Natural killer cell treated with Interleukin-12 subunit alpha and Interleukin-12 subunit beta and Interleukin-15 and Interleukin-18, amount 100 ng/mL, for 72 hours (primary cell): ENCODE data around the gene HIPK4. TPM values are rescaled to one million over a fixed set of nuclear protein-coding genes. Genes with fewer than 3 reads are reported as not detected.
A peak's percentile ranks its signal among the peaks of the same experiment; 100 is the strongest.

ENCODE experiments used
- ATAC-seq, 2 donors: fragments of 150-1000 bp; cut with Tn5 transposase in 1 of 2; sonication (Bioruptor Pico), chemical (Tn5 transposase) in 1 of 2; 2 replicates each; pipeline ENCODE4 v1.10.0; 2021
- DNase-seq: peaks from one replicate; pipeline ENCODE4 v3.0.0; 2022; ENCODE audit warnings: low spot score
- H3K27ac Mint-ChIP-seq, 2 donors: 1 replicate in 1 of 2; 2 replicates in 1 of 2; pipeline ENCODE4 v1.8.0; 2022; ENCODE audit warnings: mixed read lengths in 2 of 2, mild to moderate bottlenecking in 1 of 2, moderate library complexity in 1 of 2
- H3K27me3 Mint-ChIP-seq, 2 donors: 1 replicate in 1 of 2; 2 replicates in 1 of 2; pipeline ENCODE4 v1.8.0; 2022; ENCODE audit warnings: mixed read lengths in 2 of 2
- H3K36me3 Mint-ChIP-seq: one replicate; pipeline ENCODE4 v1.8.0; 2022; ENCODE audit warnings: mixed read lengths
- H3K4me1 Mint-ChIP-seq, 2 donors: 1 replicate in 1 of 2; 2 replicates in 1 of 2; pipeline ENCODE4 v1.8.0; 2022; ENCODE audit warnings: low read depth in 2 of 2, mixed read lengths in 2 of 2, mild to moderate bottlenecking in 1 of 2
- H3K4me3 Mint-ChIP-seq: one replicate; pipeline ENCODE4 v1.8.0; 2022; ENCODE audit warnings: mixed read lengths
- H3K9me3 Mint-ChIP-seq: 2 replicates; pipeline ENCODE4 v1.8.0; 2022; ENCODE audit warnings: mixed read lengths
- total RNA-seq, 2 donors: library from RNA; stranded (reverse); gene quantifications; one replicate each; pipeline ENCODE4 v1.2.3, GENCODE V29; 2022

HIPK4 gene
- total RNA-seq, 2 donors from 2014 or later, result not detected

DNA sequence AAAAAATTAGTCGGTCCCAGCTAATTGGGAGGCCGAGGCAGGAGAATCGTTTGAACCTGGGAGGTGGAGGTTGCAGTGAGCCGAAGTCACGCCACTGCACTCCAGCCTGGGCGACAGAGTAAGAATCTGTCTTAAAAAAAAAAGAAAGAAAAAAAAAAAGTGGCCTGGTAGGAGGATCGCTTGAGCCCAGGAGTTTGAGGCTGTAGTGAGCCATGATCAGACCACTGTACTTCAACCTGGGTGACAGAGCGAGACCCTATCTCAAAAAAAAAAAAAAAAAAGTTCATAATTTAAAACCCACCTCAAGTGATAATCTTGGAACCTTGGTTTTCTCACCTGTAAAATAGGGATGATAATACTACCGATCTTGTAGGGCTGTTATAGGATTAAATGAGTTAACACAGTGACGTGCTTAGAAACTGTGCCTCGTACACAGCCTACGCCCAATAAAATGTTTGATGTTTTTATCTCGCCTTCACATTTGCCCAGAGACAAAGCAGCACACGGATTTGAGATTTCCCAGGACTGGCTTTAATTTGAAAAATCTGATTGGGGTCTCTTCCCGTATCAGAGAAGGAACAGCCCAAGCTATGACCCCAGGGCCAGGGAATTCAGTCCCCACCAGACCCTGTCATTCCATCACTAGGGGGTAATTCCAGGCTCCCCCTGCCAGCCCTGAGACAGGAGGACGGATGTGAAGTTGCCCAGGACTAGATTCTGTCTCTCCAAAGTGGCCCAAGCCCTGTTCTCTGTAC, 32.2 kb upstream of the HIPK4 start:
- Mint-ChIP-seq H3K36me3 (peaks cover 7% of the 10 kb centered on the region), H3K4me1 (peaks cover 36 to 46% of the 10 kb centered on the region in 2 donors), H3K9me3 (no peaks in the 10 kb centered on the region), H3K27ac (peak overlapping the region; percentile 72 to 76), H3K27me3 (no peaks in the 10 kb centered on the region), H3K4me3 (peak overlapping the region; percentile 34)
- no peak for DNase-seq
- no peak for ATAC-seq

DNA sequence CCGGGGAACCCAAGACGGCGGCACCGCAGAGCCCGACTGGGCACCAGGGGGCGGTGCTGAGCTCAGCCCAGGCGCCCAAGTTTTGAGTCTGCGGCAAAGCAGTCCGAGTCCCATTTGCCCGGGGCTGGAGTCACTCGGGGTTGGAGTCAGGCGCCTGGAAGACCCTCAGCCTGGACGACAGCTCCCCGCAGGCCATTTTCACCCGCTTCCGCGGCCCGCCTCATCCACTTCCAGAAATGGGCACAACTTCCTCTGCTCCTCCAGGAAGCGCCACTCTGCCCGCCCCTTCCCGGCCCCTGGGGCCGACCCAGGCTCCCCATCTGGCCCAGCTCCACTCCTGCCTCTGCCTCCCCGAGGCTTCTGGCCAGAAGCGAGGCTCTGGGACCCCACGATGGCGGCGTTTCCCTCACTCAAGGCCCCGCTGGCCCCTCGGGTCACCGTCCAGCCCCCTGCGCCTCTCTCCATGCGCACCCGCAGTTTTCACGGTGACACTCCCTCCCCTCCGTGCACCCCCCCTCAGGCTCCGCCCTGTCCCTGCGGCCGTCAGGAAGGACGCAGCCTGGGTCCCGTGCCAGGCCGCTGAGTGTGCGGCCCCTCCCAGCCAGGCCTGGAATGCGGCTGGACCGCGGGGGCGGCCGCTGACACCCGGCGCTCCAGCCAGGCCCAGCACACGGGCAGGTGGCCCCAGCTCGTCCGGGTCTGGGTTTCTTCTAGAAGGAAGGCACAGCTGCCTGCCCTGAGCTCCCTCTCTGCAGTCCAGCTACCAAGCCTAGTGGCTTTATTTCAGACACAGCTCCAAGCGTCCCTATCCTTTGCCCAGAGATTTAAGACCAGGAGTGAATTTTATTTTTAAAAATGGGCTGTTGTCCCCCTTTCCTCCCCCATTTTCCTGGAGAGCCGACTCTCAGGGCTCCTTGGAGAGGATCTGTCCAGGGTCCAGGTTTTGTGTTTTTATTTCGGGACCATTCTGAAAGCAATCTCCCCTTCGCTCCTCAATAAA, 31.1 kb upstream of the HIPK4 start:
- Mint-ChIP-seq H3K4me3 (peak overlapping the region; percentile 61), H3K4me1 (peaks cover 41 to 51% of the 10 kb centered on the region in 2 donors), H3K9me3 (no peaks in the 10 kb centered on the region), H3K27me3 (no peaks in the 10 kb centered on the region), H3K27ac (peak overlapping the region; percentile 72 to 76), H3K36me3 (peaks cover 7% of the 10 kb centered on the region)
- ATAC-seq (peak; percentile 64), DNase-seq (peak; percentile 80)

DNA sequence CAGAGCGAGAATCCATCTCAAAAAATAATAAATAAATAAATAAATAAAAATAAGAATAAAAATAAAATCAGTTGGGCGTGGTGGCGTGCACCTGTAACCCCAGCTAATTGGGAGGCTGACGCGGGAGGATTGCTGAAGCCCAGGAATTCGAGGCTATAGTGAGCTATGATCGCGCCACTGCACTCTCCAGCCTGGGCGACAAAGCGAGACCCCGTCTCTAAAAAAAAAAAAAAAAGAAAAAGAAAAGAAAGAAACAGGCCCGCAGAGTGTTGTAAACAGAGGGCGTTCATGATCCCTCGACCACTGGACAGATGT, 30.4 kb upstream of the HIPK4 start:
- Mint-ChIP-seq H3K4me3 (peak overlapping the region; percentile 61), H3K36me3 (peaks cover 7% of the 10 kb centered on the region), H3K4me1 (peaks cover 47 to 53% of the 10 kb centered on the region in 2 donors), H3K27me3 (no peaks in the 10 kb centered on the region), H3K9me3 (no peaks in the 10 kb centered on the region), H3K27ac (peak overlapping the region; percentile 72 to 76)
- DNase-seq, result no peak
- ATAC-seq, result no peak

DNA sequence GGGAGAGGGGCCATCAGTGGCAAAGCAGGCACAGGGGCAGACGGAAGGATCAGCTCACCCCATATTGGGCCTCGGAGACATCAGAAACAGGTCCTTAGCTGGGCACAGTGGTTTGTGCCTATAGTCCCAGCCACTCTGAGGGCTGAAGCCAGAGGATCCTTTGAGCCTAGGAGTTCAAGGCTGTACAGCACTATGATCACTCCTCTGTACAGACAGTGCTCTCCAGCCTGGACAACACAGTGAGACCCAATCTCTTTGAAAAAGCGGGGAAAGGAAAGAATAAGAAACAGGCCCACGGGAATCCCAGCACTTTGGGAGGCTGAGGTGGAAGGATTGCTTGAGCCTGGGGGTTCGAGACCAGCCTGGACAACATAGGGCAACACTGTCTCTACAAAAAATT, 29.8 kb upstream of the HIPK4 start:
- H3K4me1 Mint-ChIP-seq, result peaks cover 44 to 54% of the 10 kb centered on the region in 2 donors
- no peaks in the 10 kb centered on the region for H3K9me3 Mint-ChIP-seq
- DNase-seq (no peak), ATAC-seq (no peak)
- peak overlapping the region; percentile 72 for H3K4me3 Mint-ChIP-seq
- H3K27me3 Mint-ChIP-seq, result no peaks in the 10 kb centered on the region
- H3K36me3 Mint-ChIP-seq, result peaks cover 5% of the 10 kb centered on the region
- H3K27ac Mint-ChIP-seq, result peak overlapping the region; percentile 64 to 72

DNA sequence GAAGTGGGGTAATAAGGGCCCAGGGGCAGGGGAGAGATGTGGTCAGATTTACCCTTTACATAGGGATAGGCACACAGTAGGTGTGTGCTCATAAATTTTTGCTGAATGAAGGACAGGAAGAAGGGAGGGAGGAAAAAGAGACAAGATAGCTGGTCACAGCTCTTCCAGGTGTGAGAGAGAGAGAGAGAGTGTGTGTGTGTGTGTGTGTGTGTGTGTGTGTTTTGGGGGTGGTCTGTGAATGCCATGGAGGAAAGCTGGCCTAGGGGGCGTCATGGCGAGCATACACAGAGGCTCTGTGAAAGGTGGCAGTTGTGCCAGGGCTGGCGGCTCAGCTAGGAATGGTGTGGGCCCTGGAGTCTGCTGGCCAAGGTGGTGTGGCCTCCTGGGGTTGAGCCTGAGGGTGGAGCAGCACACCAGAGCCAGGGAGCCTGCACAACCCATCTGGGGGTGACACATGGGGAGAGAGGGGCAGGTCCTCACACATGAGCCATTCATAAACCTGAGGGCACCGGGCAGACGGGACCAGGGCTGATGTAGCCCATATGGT, 29.2 kb upstream of the HIPK4 start:
- Mint-ChIP-seq H3K4me3 (no peak overlapping the region), H3K36me3 (no peaks in the 10 kb centered on the region), H3K9me3 (no peaks in the 10 kb centered on the region), H3K27me3 (no peaks in the 10 kb centered on the region), H3K4me1 (peaks cover 40 to 48% of the 10 kb centered on the region in 2 donors), H3K27ac (peak overlapping the region; percentile 47 to 64)
- DNase-seq, result no peak
- no peak for ATAC-seq

DNA sequence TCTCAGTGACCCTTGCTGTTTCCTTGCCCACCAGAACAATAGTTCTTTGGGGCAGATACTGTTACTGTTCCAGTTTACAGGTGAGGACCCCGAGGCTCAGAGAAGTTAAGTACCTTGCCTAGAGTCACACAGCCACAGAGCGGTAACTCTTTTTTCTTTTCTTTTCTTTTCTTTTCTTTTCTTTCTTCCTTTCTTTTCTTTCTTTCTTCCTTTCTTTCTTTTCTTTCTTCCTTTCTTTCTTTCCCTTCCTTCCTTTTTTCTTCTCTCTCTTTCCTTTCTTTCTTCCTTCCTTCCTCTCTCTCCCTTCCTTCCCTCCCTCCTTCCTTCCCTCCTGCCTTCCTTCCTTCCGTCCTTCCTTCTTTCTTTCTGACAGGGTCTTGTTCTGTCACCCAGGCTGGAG, 28.1 kb upstream of the HIPK4 start:
- Mint-ChIP-seq H3K4me1 (peaks cover 42 to 51% of the 10 kb centered on the region in 2 donors), H3K27ac (peak overlapping the region; percentile 47 to 64), H3K9me3 (no peaks in the 10 kb centered on the region), H3K36me3 (no peaks in the 10 kb centered on the region), H3K4me3 (peak overlapping the region; percentile 6), H3K27me3 (peaks cover 0 to 3% of the 10 kb centered on the region in 2 donors)
- DNase-seq, result no peak
- ATAC-seq, result no peak

DNA sequence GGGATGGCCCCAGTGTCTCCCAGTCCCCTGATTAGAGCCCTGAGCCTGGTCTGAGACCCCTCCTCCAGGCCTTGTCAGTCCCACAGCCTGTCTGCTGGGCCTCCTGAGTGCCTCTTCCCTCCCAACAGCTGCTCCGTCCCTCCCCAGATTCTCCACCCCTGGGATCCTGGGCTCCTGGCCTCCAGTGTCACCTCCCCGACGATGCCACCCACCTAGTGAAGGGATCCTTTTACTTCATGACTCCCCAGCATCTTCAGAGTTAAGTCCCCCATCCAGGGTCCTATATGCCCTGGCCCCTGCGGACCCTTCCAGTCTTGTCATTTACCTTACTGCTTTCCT, 27.6 kb upstream of the HIPK4 start:
- no peaks in the 10 kb centered on the region for H3K36me3 Mint-ChIP-seq
- H3K27ac Mint-ChIP-seq, result peak overlapping the region; percentile 47 to 64
- DNase-seq, result no peak
- peaks cover 42 to 51% of the 10 kb centered on the region in 2 donors for H3K4me1 Mint-ChIP-seq
- H3K27me3 Mint-ChIP-seq, result peaks cover 0 to 3% of the 10 kb centered on the region in 2 donors
- peak overlapping the region; percentile 6 for H3K4me3 Mint-ChIP-seq
- no peaks in the 10 kb centered on the region for H3K9me3 Mint-ChIP-seq
- ATAC-seq, result no peak

DNA sequence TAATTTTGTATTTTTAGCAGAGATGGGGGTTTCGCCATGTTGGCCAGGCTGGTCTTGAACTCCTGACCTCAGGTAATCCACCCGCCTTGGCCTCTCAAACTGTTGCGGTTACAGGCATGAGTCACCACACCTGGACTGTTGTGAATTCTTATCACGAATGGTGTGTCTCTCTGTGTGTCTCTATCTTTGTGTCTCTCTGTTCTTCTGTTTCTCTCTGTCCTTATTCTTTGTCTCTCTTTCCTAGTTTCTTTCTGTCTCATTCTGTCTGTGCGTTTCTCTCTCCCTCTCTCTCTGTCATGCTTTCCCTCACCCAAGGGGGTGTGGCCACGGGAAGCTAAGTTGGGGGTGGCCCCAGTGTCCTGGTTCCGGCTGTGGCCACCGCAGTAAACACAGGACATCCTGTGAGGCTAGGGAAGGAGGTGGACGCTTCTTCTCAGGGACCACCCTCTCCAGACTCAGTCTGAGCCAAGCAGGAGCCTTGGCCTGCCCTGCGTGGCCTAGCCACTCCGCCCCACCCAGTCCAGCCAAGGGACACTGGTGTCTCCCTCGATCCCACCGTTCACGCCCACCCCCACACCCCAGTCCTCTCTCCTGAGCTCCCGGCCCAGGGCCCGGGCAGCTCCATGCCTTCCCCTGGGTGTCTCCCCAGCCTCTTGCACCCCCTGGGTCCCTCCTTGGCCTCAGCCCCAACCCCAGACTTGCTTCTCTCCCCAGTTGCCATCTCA, 27.1 kb upstream of the HIPK4 start:
- peaks cover 42 to 51% of the 10 kb centered on the region in 2 donors for H3K4me1 Mint-ChIP-seq
- H3K27ac Mint-ChIP-seq, result peak overlapping the region; percentile 47 to 64
- peaks cover 0 to 3% of the 10 kb centered on the region in 2 donors for H3K27me3 Mint-ChIP-seq
- H3K36me3 Mint-ChIP-seq, result no peaks in the 10 kb centered on the region
- peak overlapping the region; percentile 60 for H3K4me3 Mint-ChIP-seq
- ATAC-seq (peak; percentile 17 to 45), DNase-seq (no peak)
- no peaks in the 10 kb centered on the region for H3K9me3 Mint-ChIP-seq

DNA sequence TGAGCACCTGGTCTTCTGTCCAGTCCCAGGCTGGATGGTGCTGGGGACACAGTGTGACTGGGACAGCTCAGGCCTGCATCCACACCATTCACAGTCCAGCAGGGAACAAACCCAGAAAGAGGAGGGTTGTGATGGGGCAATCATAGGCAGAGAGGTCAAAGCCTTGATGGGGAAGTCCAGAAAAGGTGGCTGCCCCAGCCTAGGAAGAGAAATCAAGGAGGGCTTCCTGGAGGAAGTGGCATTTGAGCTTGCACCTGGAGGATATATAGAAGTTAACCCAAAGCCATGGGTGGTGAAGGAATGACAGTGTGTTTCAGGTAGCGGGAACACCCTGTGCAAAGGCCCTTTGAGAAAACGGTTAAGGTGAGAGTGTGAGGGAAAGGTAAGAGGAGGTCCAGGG, 25.8 kb upstream of the HIPK4 start:
- peaks cover 0 to 3% of the 10 kb centered on the region in 2 donors for H3K27me3 Mint-ChIP-seq
- peaks cover 40 to 51% of the 10 kb centered on the region in 2 donors for H3K4me1 Mint-ChIP-seq
- ATAC-seq (no peak), DNase-seq (no peak)
- H3K27ac Mint-ChIP-seq, result peak overlapping the region; percentile 21 to 58
- no peaks in the 10 kb centered on the region for H3K9me3 Mint-ChIP-seq
- peak overlapping the region; percentile 2 for H3K4me3 Mint-ChIP-seq
- H3K36me3 Mint-ChIP-seq, result no peaks in the 10 kb centered on the region

DNA sequence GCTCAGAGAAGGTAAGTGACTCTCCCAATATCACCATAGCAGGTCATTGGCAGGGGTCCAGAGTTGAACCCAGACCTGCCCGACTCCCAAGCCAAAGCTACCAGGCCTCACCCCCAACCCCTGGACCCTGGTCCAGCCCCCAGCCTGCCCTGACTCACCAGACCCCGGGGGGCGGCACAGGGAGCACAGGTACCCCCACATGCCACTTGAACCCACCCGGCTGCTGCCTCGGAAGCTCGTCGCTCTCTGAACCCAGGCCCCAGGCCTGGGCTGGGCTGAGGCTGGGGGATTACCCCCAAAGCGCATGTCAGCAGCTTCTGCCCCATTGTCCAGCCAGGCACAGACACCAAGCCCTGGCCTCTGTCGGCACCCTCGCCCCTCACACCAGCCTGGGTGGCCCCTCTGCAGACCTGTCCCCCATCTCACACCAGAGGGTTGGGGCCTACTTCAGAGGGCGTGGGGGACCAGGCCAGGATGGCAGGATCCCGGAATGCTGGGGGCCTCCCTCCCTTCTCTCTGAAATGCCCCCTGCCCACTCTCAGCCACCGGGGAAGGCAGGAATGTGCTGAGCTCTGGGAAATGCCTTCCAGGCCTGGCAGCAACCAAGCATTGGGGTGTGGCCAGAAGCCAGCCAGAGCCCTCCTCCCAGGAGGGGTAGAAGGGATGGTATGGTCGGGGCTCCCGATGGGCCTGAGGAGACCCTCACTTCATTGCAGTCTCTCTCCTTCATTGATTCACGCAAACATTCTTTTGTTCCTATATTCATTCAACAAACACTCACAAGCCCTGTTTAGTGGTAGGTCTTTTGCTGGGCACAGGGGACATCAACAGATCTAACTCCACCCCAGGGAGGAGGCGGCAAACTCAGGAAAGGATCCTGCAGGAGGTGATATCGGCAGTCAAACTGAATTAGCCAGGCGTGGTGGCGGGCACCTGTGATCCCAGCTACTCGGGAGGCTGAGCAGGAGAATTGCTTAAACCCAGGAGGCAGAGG, 24.9 kb upstream of the HIPK4 start:
- no peak overlapping the region for H3K4me3 Mint-ChIP-seq
- ATAC-seq, result no peak
- peaks cover 39 to 50% of the 10 kb centered on the region in 2 donors for H3K4me1 Mint-ChIP-seq
- no peaks in the 10 kb centered on the region for H3K9me3 Mint-ChIP-seq
- H3K36me3 Mint-ChIP-seq, result no peaks in the 10 kb centered on the region
- H3K27ac Mint-ChIP-seq, result peak overlapping the region in 1 of 2 donors; percentile 58
- H3K27me3 Mint-ChIP-seq, result peaks cover 0 to 3% of the 10 kb centered on the region in 2 donors
- no peak for DNase-seq

DNA sequence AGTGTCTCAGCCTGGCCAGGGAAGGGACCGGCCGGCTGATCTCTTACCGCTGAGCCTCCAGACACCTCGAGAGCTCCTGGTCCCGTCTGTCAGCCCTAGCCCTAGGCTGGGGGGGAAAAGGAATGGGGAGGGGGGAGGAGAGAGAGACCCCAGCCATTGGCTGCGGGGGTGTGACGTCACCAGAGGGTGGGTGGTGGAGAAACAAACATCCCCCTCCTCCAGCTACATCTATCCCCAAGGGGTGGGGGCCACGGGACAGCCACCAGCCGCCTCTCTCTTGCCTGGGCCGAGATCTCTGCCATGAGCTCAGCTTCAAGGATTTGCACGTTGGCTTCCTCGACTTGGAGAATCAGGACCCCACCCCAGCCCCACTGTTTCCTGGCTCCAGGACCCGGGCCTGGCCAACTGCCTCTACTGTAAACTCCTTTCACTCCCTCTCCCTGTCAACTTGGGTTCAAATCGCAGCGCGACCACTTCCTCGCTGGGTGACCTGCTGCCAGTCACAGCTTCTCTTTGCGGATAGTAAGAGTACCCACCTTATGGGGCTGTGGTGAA, 23.4 kb upstream of the HIPK4 start, which contains the start of gene PRX:
TSS of gene PRX (minus strand) at position 88 of the 555 bp plus-strand sequence. CDS start 5,446 bp downstream, outside the sequence.
- H3K27ac Mint-ChIP-seq, result no peak within 1 kb of the TSS
- peaks cover 30 to 35% of the 10 kb centered on the region in 2 donors for H3K4me1 Mint-ChIP-seq
- peak within 1 kb of the TSS; percentile 4 for H3K4me3 Mint-ChIP-seq
- no peak for DNase-seq
- H3K36me3 Mint-ChIP-seq, result no peaks in the 10 kb centered on the region
- no peaks in the 10 kb centered on the region for H3K9me3 Mint-ChIP-seq
- ATAC-seq, result no peak
- peaks cover 0 to 3% of the 10 kb centered on the region in 2 donors for H3K27me3 Mint-ChIP-seq

DNA sequence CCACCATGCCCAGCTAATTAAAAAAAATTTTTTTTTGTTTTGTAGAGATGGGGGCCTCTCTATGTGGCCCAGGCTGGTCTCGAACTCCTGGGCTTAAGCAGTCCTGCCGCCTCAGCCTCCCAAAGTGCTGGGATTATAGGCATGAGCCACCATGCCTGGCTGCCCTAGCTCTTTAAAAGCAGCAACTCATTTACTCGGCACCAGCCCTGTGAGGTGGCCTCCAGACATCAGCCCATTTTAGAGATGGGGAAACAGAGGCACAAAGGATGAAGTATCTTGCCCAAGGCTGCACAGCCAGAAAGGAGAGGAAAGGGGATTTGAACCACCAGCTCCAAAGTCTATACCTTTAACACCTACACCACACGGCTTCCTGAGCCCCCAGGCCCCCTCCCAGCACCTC, 22.9 kb upstream of the HIPK4 start:
- Mint-ChIP-seq H3K9me3 (no peaks in the 10 kb centered on the region), H3K4me3 (no peak overlapping the region), H3K36me3 (no peaks in the 10 kb centered on the region), H3K27ac (no peak overlapping the region), H3K4me1 (peaks cover 29 to 30% of the 10 kb centered on the region in 2 donors), H3K27me3 (peaks cover 0 to 3% of the 10 kb centered on the region in 2 donors)
- no peak for ATAC-seq
- DNase-seq, result no peak
